Osteoblast (primary cell): ENCODE measurements around the gene MAPK12. TPM values are rescaled to one million over a fixed set of nuclear protein-coding genes. Genes with fewer than 3 reads are reported as not detected.
A peak's percentile ranks its signal among the peaks of the same experiment; 100 is the strongest.

Source experiments
- DNase-seq: peaks from one replicate; pipeline ENCODE4 v3.0.0; 2011; ENCODE audit warnings: low spot score, mixed read lengths; ENCODE audit not compliant: insufficient read length; ENCODE audit errors: missing footprints
- H2AFZ ChIP-seq: 2 replicates; pipeline ENCODE4 v1.6.0; 2011; ENCODE audit warnings: mild to moderate bottlenecking, low read length
- H3K27ac ChIP-seq: 2 replicates; pipeline ENCODE4 v1.5.1; 2011; ENCODE audit warnings: mild to moderate bottlenecking, low read depth, low read length, moderate library complexity
- H3K27me3 ChIP-seq: 2 replicates; pipeline ENCODE4 v1.6.0; 2012; ENCODE audit warnings: mild to moderate bottlenecking, control low read depth, inconsistent platforms, low read length, moderate library complexity; ENCODE audit not compliant: insufficient read depth
- H3K36me3 ChIP-seq: 2 replicates; pipeline ENCODE4 v1.5.1; 2011; ENCODE audit warnings: mild to moderate bottlenecking, low read length, control low read depth, moderate library complexity; ENCODE audit not compliant: insufficient read depth
- H3K4me1 ChIP-seq: 2 replicates; pipeline ENCODE4 v1.5.1; 2011; ENCODE audit warnings: mild to moderate bottlenecking, low read length, control low read depth, moderate library complexity; ENCODE audit not compliant: insufficient read depth
- H3K4me2 ChIP-seq: 2 replicates; pipeline ENCODE4 v1.6.0; 2011; ENCODE audit warnings: mild to moderate bottlenecking, low read length; ENCODE audit not compliant: insufficient read depth
- H3K4me3 ChIP-seq: fragments of 200-600 bp; sonication (generic); 3 replicates; pipeline ENCODE4 v1.5.1; 2012; ENCODE audit warnings: mild to moderate bottlenecking, low read length, inconsistent platforms; ENCODE audit not compliant: insufficient read depth
- H3K79me2 ChIP-seq: 2 replicates; pipeline ENCODE4 v1.6.0; 2012; ENCODE audit warnings: mild to moderate bottlenecking, low read length, control low read depth, inconsistent platforms; ENCODE audit not compliant: insufficient read depth
- H3K9me3 ChIP-seq: 2 replicates; pipeline ENCODE4 v1.5.1; 2011; ENCODE audit warnings: low read depth, low read length, control low read depth
- H4K20me1 ChIP-seq: 2 replicates; pipeline ENCODE4 v1.6.0; 2012; ENCODE audit warnings: mild to moderate bottlenecking, low read length, control low read depth; ENCODE audit not compliant: insufficient read depth
- total RNA-seq: library from RNA; depleted of rRNA; stranded (reverse); fragments of >200 nt; gene quantifications from 2 replicates; pipeline ENCODE4 v1.2.3, GENCODE V29; 2012
- TF ChIP-seq, protein P1 (sequence below): IDR thresholded peaks from 2 replicates; pipeline ENCODE4 v1.5.1; 2011; ENCODE audit warnings: mild to moderate bottlenecking, low read depth, low read length, moderate library complexity; ENCODE audit errors: extremely low read depth

MAPK12 gene
- total RNA-seq, 1 donor, result 34.0 TPM

GRCh38 chr22:50210378-50211139 is 50.9 kb downstream of the MAPK12 start:
- Histone ChIP-seq H3K36me3 (peaks cover 60% of the 10 kb centered on the region), H4K20me1 (peaks cover 43% of the 10 kb centered on the region), H3K9me3 (no peaks in the 10 kb centered on the region), H3K4me1 (no peaks in the 10 kb centered on the region), H2AFZ (no peak overlapping the region), H3K4me2 (no peak overlapping the region), H3K79me2 (peaks cover 53% of the 10 kb centered on the region), H3K4me3 (no peak overlapping the region), H3K27me3 (no peaks in the 10 kb centered on the region), H3K27ac (no peak overlapping the region)
- TF ChIP-seq, protein P1, sequence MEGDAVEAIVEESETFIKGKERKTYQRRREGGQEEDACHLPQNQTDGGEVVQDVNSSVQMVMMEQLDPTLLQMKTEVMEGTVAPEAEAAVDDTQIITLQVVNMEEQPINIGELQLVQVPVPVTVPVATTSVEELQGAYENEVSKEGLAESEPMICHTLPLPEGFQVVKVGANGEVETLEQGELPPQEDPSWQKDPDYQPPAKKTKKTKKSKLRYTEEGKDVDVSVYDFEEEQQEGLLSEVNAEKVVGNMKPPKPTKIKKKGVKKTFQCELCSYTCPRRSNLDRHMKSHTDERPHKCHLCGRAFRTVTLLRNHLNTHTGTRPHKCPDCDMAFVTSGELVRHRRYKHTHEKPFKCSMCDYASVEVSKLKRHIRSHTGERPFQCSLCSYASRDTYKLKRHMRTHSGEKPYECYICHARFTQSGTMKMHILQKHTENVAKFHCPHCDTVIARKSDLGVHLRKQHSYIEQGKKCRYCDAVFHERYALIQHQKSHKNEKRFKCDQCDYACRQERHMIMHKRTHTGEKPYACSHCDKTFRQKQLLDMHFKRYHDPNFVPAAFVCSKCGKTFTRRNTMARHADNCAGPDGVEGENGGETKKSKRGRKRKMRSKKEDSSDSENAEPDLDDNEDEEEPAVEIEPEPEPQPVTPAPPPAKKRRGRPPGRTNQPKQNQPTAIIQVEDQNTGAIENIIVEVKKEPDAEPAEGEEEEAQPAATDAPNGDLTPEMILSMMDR, result no peak
- DNase-seq, result peak; percentile 84

DNA sequence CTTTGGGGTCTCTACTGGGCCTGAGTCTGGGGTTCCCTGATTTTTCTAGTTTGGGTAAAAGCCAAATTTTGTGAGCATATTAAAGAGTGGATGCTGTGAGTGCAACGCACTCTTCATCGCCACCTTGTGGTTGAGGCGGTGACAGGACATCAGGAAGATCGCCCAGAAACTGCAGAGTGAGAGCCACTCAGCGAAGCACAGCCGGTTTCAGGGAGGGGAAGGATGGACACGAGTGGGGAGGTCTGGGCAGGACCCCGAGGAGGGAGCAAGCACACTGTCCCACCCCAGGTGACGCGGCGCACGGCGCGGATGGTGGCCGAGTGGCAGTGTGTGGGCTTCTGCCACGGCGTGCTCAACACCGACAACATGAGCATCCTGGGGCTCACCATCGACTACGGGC is 51.6 kb downstream of the MAPK12 start:
- Histone ChIP-seq H3K27ac (no peak overlapping the region), H2AFZ (no peak overlapping the region), H4K20me1 (peaks cover 38% of the 10 kb centered on the region), H3K79me2 (peaks cover 53% of the 10 kb centered on the region), H3K4me2 (no peak overlapping the region), H3K4me1 (no peaks in the 10 kb centered on the region), H3K9me3 (no peaks in the 10 kb centered on the region), H3K36me3 (peaks cover 57% of the 10 kb centered on the region), H3K27me3 (no peaks in the 10 kb centered on the region), H3K4me3 (no peak overlapping the region)
- TF ChIP-seq, protein P1, result peak; percentile 81
- peak; percentile 99 for DNase-seq

GRCh38 chr22:50208939-50209892 is 52.3 kb downstream of the MAPK12 start:
- Histone ChIP-seq H3K36me3 (peaks cover 53% of the 10 kb centered on the region), H3K79me2 (peaks cover 52% of the 10 kb centered on the region), H4K20me1 (peaks cover 36% of the 10 kb centered on the region), H3K4me1 (no peaks in the 10 kb centered on the region), H3K4me2 (no peak overlapping the region), H3K9me3 (no peaks in the 10 kb centered on the region), H2AFZ (no peak overlapping the region), H3K27ac (no peak overlapping the region), H3K4me3 (no peak overlapping the region), H3K27me3 (no peaks in the 10 kb centered on the region)
- DNase-seq, result peak; percentile 84
- TF ChIP-seq, protein P1, result no peak
